Measurements from ENCODE around the gene SIL1.
A peak's percentile ranks its signal among the peaks of the same experiment; 100 is the strongest.

SIL1 gene

DNA sequence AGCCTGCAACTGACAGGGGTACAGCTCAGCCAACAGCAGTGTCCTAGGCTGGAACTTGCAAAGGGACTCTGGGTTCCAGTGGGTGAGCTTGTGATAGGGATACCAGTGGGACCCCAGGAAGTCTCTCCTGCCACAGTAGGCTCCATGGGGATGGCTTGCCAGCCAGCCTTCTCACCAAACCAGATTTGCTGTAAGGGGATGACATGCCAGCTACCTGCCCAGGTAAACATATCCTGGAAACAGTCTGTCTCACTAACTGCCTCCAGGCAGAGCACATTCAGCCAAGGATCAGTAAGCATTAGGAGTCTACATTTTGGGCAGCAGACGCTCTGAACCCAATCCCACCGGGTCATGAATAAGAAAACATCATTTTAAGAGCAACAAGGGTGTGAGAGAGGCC, 49.9 kb downstream of the SIL1 start:
- H3K4me1 Mint-ChIP-seq (ENCODE audit: low read depth) = peaks cover 35% of the 10 kb centered on the region
- no peaks in the 10 kb centered on the region for H3K27me3 Mint-ChIP-seq
- H3K9me3 Mint-ChIP-seq (ENCODE audit: low read depth) = no peaks in the 10 kb centered on the region
- H3K36me3 Mint-ChIP-seq = peaks cover 2% of the 10 kb centered on the region
- no peak overlapping the region for H3K27ac Mint-ChIP-seq
- no peak overlapping the region for H3K4me3 Mint-ChIP-seq

DNA sequence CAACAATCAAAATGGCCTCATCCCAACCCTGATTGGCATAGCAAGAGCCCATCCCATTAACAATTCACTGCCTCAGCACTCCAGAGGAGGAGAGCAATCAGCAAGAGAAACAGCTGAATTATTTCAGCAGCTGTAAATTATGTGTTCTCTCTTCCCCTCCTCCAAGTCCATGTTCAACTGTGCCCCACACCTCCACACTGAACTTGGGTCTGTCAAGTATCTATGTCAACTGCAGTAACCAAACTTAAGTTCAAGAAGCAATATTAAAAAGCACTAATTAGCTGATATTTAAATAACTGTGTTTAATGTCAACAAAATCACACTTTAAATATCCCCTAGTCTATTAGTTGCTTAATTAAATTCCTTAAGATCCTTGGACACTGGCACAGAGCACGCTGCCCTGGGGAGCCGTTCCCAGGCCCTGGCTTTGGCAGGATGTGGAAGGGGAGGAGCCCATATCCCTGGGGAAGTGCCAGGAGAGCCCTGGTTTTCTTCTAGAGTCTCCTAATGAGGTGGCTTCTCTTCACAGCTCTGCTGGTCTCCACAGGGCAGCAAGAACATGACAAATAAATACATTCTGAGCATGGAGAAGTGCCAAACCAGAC, 50.6 kb downstream of the SIL1 start:
- peaks cover 35% of the 10 kb centered on the region for H3K4me1 Mint-ChIP-seq (ENCODE audit: low read depth)
- H3K27me3 Mint-ChIP-seq = no peaks in the 10 kb centered on the region
- no peaks in the 10 kb centered on the region for H3K9me3 Mint-ChIP-seq (ENCODE audit: low read depth)
- H3K36me3 Mint-ChIP-seq = no peaks in the 10 kb centered on the region
- H3K27ac Mint-ChIP-seq = peak overlapping the region; percentile 67
- H3K4me3 Mint-ChIP-seq = no peak overlapping the region

DNA sequence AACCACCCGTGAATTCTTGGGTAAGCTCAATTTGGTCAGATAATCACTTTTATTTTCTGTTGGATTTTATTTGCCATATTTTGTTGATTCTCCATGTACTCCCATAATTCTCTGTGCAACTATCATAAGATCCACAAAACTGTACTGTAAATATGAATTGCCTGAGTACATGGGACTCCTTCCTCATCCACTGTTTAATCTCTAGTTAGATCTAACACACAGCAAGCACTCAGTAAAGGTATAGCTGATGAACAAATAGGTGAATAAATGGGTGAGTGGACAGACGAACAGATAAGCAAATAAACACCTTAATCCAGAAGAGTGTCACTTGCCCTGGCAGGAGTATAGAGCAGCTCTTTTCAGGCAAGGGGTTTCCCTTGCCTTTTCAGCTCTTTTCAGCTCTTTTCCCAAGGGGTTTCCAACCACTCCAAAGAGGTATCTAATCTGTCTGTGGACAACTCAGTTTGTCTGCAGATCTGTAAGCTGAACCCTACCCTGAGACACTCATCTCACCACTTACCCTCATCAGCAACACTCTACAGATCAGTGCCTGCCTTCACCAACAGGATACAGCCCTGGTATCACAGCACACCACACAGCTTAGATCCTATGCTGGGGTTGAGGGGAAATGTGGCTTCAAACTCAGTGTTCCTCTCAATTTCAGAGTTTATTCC, 51.2 kb downstream of the SIL1 start:
- peak overlapping the region; percentile 67 for H3K27ac Mint-ChIP-seq
- peaks cover 2% of the 10 kb centered on the region for H3K36me3 Mint-ChIP-seq
- no peaks in the 10 kb centered on the region for H3K27me3 Mint-ChIP-seq
- H3K9me3 Mint-ChIP-seq (ENCODE audit: low read depth) = no peaks in the 10 kb centered on the region
- no peak overlapping the region for H3K4me3 Mint-ChIP-seq
- peaks cover 37% of the 10 kb centered on the region for H3K4me1 Mint-ChIP-seq (ENCODE audit: low read depth)

DNA sequence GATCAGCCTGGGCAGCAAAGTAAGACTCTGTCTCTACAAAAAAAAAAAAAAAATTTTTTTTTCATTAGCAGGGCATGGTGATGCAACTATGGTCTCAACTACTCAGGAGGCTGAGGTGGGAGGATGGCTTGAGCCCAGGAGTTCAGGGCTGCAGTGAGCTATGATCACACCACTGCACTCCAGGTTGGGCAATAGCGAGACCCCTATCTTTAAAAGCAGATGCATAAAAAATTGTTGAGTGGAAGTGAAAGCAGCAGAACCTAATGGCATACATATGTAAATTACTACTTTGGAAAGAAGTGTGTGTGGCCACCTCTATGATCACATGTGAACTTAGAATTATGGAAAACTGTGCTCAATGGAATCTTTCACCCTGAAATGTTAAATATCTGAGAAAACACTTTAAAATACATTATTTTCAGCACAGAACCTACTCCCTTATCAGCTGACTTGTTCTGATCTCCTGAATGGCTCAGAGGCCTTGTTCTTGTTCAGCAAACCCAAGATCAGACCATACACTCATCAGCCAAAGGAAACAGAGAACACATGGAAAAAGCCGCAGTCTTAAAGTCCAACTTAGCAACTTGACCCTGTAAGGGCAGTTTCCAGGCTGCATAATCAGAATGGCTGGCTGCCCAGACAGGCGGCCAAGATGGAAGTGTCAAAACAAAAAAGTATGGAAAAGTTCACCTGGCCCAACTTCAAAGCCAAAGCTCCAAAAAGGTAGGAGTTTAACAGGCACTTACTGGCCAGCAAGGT, 56.5 kb downstream of the SIL1 start:
- Mint-ChIP-seq H3K4me1 (ENCODE audit: low read depth) (peaks cover 28% of the 10 kb centered on the region), H3K27me3 (no peaks in the 10 kb centered on the region), H3K36me3 (peaks cover 2% of the 10 kb centered on the region), H3K4me3 (no peak overlapping the region), H3K27ac (no peak overlapping the region), H3K9me3 (ENCODE audit: low read depth) (no peaks in the 10 kb centered on the region)

DNA sequence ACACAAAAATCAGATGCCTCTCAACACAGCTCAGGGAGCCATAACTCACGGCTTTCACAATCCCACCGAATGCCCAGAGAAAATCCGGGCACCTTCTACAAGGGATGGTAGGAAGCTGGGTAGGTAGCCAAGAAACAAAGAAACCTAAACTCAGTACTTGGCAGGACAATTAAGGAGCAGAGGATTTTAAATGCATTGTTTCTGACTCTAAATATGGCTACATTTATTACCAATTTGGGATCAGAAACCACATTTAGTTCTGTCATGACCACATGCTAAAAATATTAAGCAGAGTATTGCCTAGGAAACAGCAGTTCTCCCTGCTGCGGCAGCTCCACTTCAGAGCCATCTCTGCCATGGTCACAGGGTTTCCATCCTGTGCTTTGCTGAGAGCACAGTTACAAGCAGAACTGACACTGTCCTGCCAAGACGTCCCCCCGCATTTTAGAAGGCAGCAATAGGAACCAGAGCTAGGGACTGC, 57.5 kb downstream of the SIL1 start:
- H3K27me3 Mint-ChIP-seq = no peaks in the 10 kb centered on the region
- H3K27ac Mint-ChIP-seq = no peak overlapping the region
- H3K4me1 Mint-ChIP-seq (ENCODE audit: low read depth) = peaks cover 28% of the 10 kb centered on the region
- H3K4me3 Mint-ChIP-seq = no peak overlapping the region
- H3K36me3 Mint-ChIP-seq = peaks cover 2% of the 10 kb centered on the region
- H3K9me3 Mint-ChIP-seq (ENCODE audit: low read depth) = no peaks in the 10 kb centered on the region

DNA sequence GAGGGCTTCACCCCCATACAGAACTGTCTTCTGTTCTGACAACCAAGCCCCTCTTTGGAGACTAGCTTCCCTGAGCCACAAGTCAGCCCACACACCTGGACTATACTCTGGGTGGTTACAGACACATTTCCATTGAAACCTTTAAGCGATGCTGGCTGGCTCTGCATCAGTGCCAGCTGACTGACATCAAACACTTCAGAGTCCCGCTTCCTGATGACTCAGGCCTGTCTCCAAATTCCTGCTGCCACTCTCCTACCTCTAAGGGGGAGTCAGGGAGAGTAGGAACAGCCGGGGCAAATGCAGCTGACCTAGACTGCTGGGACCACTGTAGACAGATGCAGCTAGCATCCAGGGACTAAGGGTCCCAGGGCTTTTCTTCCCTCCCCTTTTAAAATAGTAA, 59.4 kb downstream of the SIL1 start:
- H3K9me3 Mint-ChIP-seq (ENCODE audit: low read depth) = no peaks in the 10 kb centered on the region
- H3K4me3 Mint-ChIP-seq = no peak overlapping the region
- no peak overlapping the region for H3K27ac Mint-ChIP-seq
- H3K27me3 Mint-ChIP-seq = no peaks in the 10 kb centered on the region
- H3K36me3 Mint-ChIP-seq = peaks cover 2% of the 10 kb centered on the region
- peaks cover 15% of the 10 kb centered on the region for H3K4me1 Mint-ChIP-seq (ENCODE audit: low read depth)

DNA sequence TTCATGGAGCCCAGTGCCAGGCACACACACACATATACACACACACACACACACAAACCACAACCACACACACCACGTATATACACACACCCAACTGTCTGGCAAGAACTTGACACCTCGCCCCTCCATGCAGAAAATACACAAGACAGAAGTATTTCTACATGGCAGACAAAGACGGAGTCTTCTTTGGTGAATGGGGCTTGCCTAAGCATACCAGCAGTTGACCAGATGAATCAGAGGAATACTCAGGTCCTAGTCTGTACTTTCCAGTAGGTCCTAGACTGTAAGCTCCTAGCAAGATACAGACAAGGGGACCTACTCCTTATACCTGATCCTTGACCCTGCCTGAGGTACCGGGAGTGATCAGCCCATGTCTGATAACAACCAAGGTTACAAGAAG, 60.1 kb downstream of the SIL1 start:
- Mint-ChIP-seq H3K27ac (no peak overlapping the region), H3K36me3 (peaks cover 5% of the 10 kb centered on the region), H3K27me3 (no peaks in the 10 kb centered on the region), H3K4me3 (no peak overlapping the region), H3K9me3 (ENCODE audit: low read depth) (no peaks in the 10 kb centered on the region), H3K4me1 (ENCODE audit: low read depth) (peaks cover 14% of the 10 kb centered on the region)

DNA sequence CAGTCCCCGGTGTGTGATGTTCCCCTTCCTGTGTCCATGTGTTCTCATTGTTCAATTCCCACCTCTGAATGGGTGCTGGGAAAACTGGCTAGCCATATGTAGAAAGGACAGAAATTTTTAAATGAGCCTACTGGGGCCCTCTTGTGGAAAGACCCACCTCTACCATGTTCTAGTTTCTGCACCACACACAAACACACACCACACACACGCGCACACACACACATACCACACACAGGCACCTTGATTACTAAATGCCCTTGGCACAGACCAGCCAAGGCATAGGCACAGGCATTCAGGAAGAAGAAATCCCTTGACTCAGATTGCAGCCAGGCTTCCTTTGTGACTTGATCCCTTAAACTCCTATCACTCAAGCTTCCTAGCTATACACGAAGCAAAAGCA, 60.5 kb downstream of the SIL1 start:
- no peak overlapping the region for H3K27ac Mint-ChIP-seq
- peaks cover 14% of the 10 kb centered on the region for H3K4me1 Mint-ChIP-seq (ENCODE audit: low read depth)
- H3K4me3 Mint-ChIP-seq = no peak overlapping the region
- no peaks in the 10 kb centered on the region for H3K9me3 Mint-ChIP-seq (ENCODE audit: low read depth)
- H3K27me3 Mint-ChIP-seq = no peaks in the 10 kb centered on the region
- peaks cover 5% of the 10 kb centered on the region for H3K36me3 Mint-ChIP-seq

DNA sequence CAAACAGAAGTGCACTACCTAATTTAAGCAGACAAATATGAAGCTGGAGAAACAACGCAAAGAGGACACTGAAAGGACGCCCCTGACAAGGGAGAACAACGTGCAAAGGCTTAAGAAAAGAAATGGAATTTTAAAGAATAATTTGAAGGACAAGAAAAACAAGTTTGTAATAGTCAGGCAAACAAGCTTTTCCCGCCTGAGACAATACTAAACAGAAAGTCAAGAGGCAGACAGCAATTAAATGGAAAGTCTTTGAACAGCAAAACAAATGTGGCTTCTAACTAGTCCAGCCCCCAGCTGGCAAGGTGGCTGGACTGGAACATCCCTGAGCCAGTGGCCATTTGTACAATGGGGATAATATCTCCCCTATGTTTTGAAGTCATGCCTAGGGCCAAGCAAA, 63.3 kb downstream of the SIL1 start:
- Mint-ChIP-seq H3K9me3 (ENCODE audit: low read depth) (no peaks in the 10 kb centered on the region), H3K4me1 (ENCODE audit: low read depth) (peaks cover 6% of the 10 kb centered on the region), H3K4me3 (no peak overlapping the region), H3K27me3 (no peaks in the 10 kb centered on the region), H3K27ac (no peak overlapping the region), H3K36me3 (peaks cover 3% of the 10 kb centered on the region)

DNA sequence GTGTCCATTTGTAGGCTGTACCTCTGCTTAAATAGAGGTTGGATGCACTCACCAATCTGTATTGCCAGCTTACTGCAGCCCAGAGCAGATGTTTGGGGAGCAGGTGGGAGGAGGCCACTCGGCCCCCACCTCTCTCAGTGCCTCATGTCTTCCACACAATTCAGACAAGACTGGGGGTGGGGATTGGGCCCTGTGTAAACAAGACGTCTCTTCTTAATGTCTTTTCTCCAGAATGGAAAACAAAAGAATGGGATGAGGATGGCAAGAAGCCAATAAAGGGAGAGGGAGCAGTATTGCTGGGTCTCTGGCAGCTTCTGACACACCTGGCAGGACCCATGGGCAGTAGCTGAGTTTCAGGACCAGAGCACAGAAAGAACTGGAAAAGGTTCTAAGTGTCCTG, 64.9 kb downstream of the SIL1 start:
- H3K4me1 Mint-ChIP-seq (ENCODE audit: low read depth) = peaks cover under 1% of the 10 kb centered on the region
- H3K4me3 Mint-ChIP-seq = no peak overlapping the region
- no peaks in the 10 kb centered on the region for H3K27me3 Mint-ChIP-seq
- peaks cover 3% of the 10 kb centered on the region for H3K36me3 Mint-ChIP-seq
- H3K27ac Mint-ChIP-seq = no peak overlapping the region
- H3K9me3 Mint-ChIP-seq (ENCODE audit: low read depth) = no peaks in the 10 kb centered on the region

DNA sequence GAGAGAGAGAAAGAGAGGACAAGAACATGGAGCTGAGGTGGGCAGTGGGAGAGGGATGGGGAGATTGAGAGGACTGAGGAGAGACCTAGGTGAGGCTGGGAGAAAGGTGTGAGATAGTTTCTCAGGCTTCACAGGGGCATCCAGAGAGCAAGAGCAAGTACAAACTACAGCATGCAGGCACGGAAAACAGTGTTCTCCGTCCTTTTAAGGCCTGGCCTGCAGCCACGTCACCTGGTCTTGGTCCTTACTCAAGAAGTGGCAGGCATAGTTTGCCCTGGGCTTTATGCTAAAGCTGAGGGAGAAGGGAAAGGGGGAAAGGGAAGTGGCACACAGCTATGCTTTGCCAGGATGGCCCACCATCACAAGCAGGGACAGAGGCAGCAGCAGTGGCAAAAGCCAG, 65.7 kb downstream of the SIL1 start:
- H3K27ac Mint-ChIP-seq = no peak overlapping the region
- H3K27me3 Mint-ChIP-seq = no peaks in the 10 kb centered on the region
- H3K36me3 Mint-ChIP-seq = peaks cover 8% of the 10 kb centered on the region
- no peaks in the 10 kb centered on the region for H3K4me1 Mint-ChIP-seq (ENCODE audit: low read depth)
- no peak overlapping the region for H3K4me3 Mint-ChIP-seq
- no peaks in the 10 kb centered on the region for H3K9me3 Mint-ChIP-seq (ENCODE audit: low read depth)

DNA sequence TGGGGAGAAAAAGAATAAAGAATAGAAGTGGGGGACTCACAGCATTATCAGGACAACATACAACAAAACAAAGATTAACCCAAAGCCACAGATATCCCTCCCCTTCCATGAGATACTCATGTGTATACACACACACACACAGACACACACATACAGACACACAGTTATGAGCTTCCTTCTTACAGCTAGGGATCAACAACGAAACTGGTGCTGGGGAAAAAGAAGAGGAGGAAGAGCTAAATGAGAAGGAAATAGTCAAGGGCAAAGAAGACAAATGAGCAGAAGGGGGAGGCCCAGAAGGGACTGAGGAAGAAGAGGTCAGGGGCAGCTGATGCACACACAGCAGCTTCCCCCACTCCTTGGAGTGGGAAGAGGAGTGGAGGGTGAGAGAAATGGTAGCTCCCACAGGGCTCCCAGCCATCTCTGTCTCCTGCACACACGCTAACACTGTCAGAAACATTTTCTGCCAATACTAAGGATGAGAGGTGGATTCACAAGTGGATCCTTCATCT, 66.2 kb downstream of the SIL1 start:
- Mint-ChIP-seq H3K27me3 (no peaks in the 10 kb centered on the region), H3K4me3 (no peak overlapping the region), H3K27ac (no peak overlapping the region), H3K36me3 (peaks cover 11% of the 10 kb centered on the region), H3K9me3 (ENCODE audit: low read depth) (no peaks in the 10 kb centered on the region), H3K4me1 (ENCODE audit: low read depth) (no peaks in the 10 kb centered on the region)

DNA sequence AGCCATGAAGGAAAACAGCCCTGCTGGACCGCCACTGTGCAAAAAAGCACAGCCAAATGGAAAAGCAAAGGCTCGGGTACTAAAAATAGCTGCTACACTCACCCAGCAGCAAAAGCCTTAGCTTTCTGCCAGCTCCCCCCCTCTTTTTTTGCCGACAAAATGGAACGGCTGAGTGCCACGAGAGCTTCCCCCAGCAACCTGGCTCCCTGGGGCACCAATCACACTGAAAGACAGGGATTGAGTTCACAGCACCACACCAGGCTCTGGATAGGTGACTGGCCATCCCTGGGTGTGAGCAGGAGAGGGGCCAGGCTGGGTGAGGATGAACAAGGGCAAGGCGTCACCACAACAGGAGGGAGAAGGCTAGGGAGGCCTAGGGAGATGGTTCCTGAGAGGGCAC, 66.7 kb downstream of the SIL1 start:
- Mint-ChIP-seq H3K9me3 (ENCODE audit: low read depth) (no peaks in the 10 kb centered on the region), H3K27ac (no peak overlapping the region), H3K36me3 (peaks cover 11% of the 10 kb centered on the region), H3K27me3 (no peaks in the 10 kb centered on the region), H3K4me3 (no peak overlapping the region), H3K4me1 (ENCODE audit: low read depth) (no peaks in the 10 kb centered on the region)

DNA sequence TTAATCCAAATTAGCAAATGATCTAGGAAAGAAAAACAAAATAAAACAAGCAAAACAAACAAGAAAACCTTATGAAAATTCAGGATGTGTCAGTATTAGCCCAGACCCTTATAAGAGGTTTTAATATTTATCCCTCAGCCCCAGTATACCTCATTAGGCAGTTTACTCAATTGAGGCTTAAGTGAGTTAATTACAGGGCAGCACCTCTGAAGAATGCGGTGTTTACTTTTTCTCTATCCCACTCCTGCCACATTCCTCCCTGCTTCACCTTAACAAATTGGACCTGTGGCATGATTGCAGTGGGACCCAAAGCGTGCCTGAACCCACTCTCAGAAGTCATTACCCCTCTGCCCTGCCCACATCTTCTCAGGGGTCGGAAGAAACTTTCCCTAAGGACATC, 67.1 kb downstream of the SIL1 start:
- H3K9me3 Mint-ChIP-seq (ENCODE audit: low read depth) = no peaks in the 10 kb centered on the region
- H3K27me3 Mint-ChIP-seq = no peaks in the 10 kb centered on the region
- no peak overlapping the region for H3K27ac Mint-ChIP-seq
- H3K4me3 Mint-ChIP-seq = no peak overlapping the region
- peaks cover 11% of the 10 kb centered on the region for H3K36me3 Mint-ChIP-seq
- no peaks in the 10 kb centered on the region for H3K4me1 Mint-ChIP-seq (ENCODE audit: low read depth)

DNA sequence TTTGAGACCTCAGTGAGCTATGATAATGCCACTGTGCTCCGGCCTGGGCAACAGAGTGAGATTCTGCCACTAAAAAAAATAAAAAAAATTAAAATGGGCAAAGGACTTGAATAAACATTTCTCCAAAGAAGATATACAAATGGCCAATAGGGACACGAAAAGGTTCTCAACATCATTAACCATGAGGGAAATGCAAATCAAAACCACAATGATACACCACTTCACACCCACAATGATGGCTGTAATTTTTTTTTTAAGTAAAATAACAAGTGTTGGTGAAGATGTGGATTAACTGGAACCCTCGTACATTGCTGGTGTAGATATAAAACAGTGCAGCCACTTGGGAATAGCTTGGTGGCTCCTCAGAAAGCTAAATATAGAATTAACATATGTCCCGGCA, 68.0 kb downstream of the SIL1 start:
- H3K27me3 Mint-ChIP-seq = no peaks in the 10 kb centered on the region
- no peaks in the 10 kb centered on the region for H3K4me1 Mint-ChIP-seq (ENCODE audit: low read depth)
- peaks cover 11% of the 10 kb centered on the region for H3K36me3 Mint-ChIP-seq
- H3K27ac Mint-ChIP-seq = no peak overlapping the region
- H3K4me3 Mint-ChIP-seq = no peak overlapping the region
- no peaks in the 10 kb centered on the region for H3K9me3 Mint-ChIP-seq (ENCODE audit: low read depth)

All from activated naive CD8-positive, alpha-beta T cell (primary cell).